Measurements from ENCODE around the gene MTMR8.

- no peak for TF ChIP-seq POLR2AphosphoS5 (IDR thresholded peaks at IDR 0.05; ENCODE audit: low read depth, low read length)
- no peak for TF ChIP-seq JUND (IDR thresholded peaks at IDR 0.05)
- TF ChIP-seq EZH2 (IDR thresholded peaks at IDR 0.05), result no peak
- no peak for TF ChIP-seq CTCF (IDR thresholded peaks at IDR 0.05 in 2 of 3, conservative IDR thresholded peaks at IDR 0.05 in 1 of 3; ENCODE audit: borderline replicate concordance in 1 of 3, insufficient read depth in 1 of 3, low read depth in 2 of 3, low read length in 2 of 3)
These were observed 5.8 kb downstream of the MTMR8 start for GRCh38 chrX:64389489-64389888.
